ENCODE measurements around the gene PCDH19. TPM values are rescaled to one million over a fixed set of nuclear protein-coding genes. Genes with fewer than 3 reads are reported as not detected.

PCDH19 gene
- total RNA-seq, 1 donor from 2014 or later: 11.0 TPM

- Histone ChIP-seq H3K27me3 (no peaks in the 10 kb centered on the region), H3K4me1 (peaks cover 0 to 3% of the 10 kb centered on the region in 2 donors), H3K27ac (no peak overlapping the region), H3K9me3 (no peaks in the 10 kb centered on the region), H3K36me3 (no peaks in the 10 kb centered on the region), H3K4me3 (no peak overlapping the region)
- TF ChIP-seq CTCF (IDR thresholded peaks at IDR 0.05): no peak
- no peak for DNase-seq (ENCODE audit: low spot score in 2 of 2)
- intact Hi-C loops (cut with DNase I): no loop called here
These were observed 2.8 kb downstream of the PCDH19 start for GRCh38 chrX:100407147-100407783.

GRCh38 chrX:100405424-100405823 is 4.6 kb downstream of the PCDH19 start:
- intact Hi-C loops (cut with DNase I): no loop called here
- Histone ChIP-seq H3K4me3 (no peak overlapping the region), H3K36me3 (no peaks in the 10 kb centered on the region), H3K4me1 (peaks cover 0 to 3% of the 10 kb centered on the region in 2 donors), H3K9me3 (no peaks in the 10 kb centered on the region), H3K27me3 (no peaks in the 10 kb centered on the region), H3K27ac (no peak overlapping the region)
- no peak for DNase-seq (ENCODE audit: low spot score in 2 of 2)
- TF ChIP-seq CTCF (IDR thresholded peaks at IDR 0.05): no peak

- DNase-seq (ENCODE audit: low spot score in 2 of 2): no peak
- TF ChIP-seq CTCF (IDR thresholded peaks at IDR 0.05): no peak
- Histone ChIP-seq H3K4me3 (no peak overlapping the region), H3K27ac (no peak overlapping the region), H3K36me3 (no peaks in the 10 kb centered on the region), H3K9me3 (no peaks in the 10 kb centered on the region), H3K4me1 (peaks cover 0 to 3% of the 10 kb centered on the region in 2 donors), H3K27me3 (no peaks in the 10 kb centered on the region)
- intact Hi-C loops (cut with DNase I): no loop called here
These were observed 5.2 kb downstream of the PCDH19 start for GRCh38 chrX:100404851-100405250.

GRCh38 chrX:100395781-100396180 is 14.3 kb downstream of the PCDH19 start:
- intact Hi-C loops (cut with DNase I): no loop called here
- Histone ChIP-seq H3K27ac (no peak overlapping the region), H3K27me3 (no peaks in the 10 kb centered on the region), H3K4me3 (no peak overlapping the region), H3K4me1 (no peaks in the 10 kb centered on the region), H3K36me3 (no peaks in the 10 kb centered on the region), H3K9me3 (no peaks in the 10 kb centered on the region)
- no peak for DNase-seq (ENCODE audit: low spot score in 2 of 2)
- TF ChIP-seq CTCF (IDR thresholded peaks at IDR 0.05): no peak

GRCh38 chrX:100381619-100382018 is 28.5 kb downstream of the PCDH19 start:
- no peaks in the 10 kb centered on the region for H3K36me3 ChIP-seq

More at GRCh38 chrX:100381619-100382018, 28.5 kb downstream of the PCDH19 start:
- Histone ChIP-seq H3K27me3 (no peaks in the 10 kb centered on the region), H3K4me1 (no peaks in the 10 kb centered on the region), H3K4me3 (no peak overlapping the region), H3K27ac (no peak overlapping the region), H3K9me3 (no peaks in the 10 kb centered on the region)
- intact Hi-C loops (cut with DNase I): no loop called here
- no peak for TF ChIP-seq CTCF (IDR thresholded peaks at IDR 0.05)
- DNase-seq (ENCODE audit: low spot score in 2 of 2): no peak

Measured in ascending aorta (tissue), 2 donors.